Astrocyte of the hippocampus (primary cell): ENCODE measurements around the gene KCNQ1OT1.
A peak's percentile ranks its signal among the peaks of the same experiment; 100 is the strongest.

Experiments
- DNase-seq: peaks from one replicate; pipeline ENCODE4 v3.0.0; 2011; ENCODE audit warnings: low read depth, low spot score

KCNQ1OT1 gene

GRCh38 chr11:2667940-2668339 lies 31.9 kb downstream of the KCNQ1OT1 start:
- no peak for DNase-seq

- no peak for DNase-seq
Measured at GRCh38 chr11:2666828-2667570, 32.8 kb downstream of the KCNQ1OT1 start.

- DNase-seq = peak; percentile 29
Measured at GRCh38 chr11:2666401-2666741, 33.4 kb downstream of the KCNQ1OT1 start.

- no peak for DNase-seq
Measured at GRCh38 chr11:2665526-2666400, 34.0 kb downstream of the KCNQ1OT1 start.

- no peak for DNase-seq
Measured at GRCh38 chr11:2664791-2665525, 34.8 kb downstream of the KCNQ1OT1 start.

GRCh38 chr11:2664376-2664775 lies 35.4 kb downstream of the KCNQ1OT1 start:
- DNase-seq = no peak

- no peak for DNase-seq
Measured at GRCh38 chr11:2663915-2664314, 35.9 kb downstream of the KCNQ1OT1 start.

- no peak for DNase-seq
Measured at GRCh38 chr11:2663506-2663905, 36.3 kb downstream of the KCNQ1OT1 start.

- no peak for DNase-seq
Measured at GRCh38 chr11:2662430-2663299, 37.1 kb downstream of the KCNQ1OT1 start.

GRCh38 chr11:2662024-2662312 lies 37.8 kb downstream of the KCNQ1OT1 start:
- no peak for DNase-seq

- no peak for DNase-seq
Measured at GRCh38 chr11:2661173-2662023, 38.4 kb downstream of the KCNQ1OT1 start.

GRCh38 chr11:2660357-2660939 lies 39.3 kb downstream of the KCNQ1OT1 start:
- DNase-seq = no peak

GRCh38 chr11:2657697-2658284 lies 42.0 kb downstream of the KCNQ1OT1 start:
- DNase-seq = no peak

GRCh38 chr11:2656859-2657258 lies 42.9 kb downstream of the KCNQ1OT1 start:
- DNase-seq = no peak

GRCh38 chr11:2655834-2656622 lies 43.8 kb downstream of the KCNQ1OT1 start:
- peak; percentile 78 for DNase-seq

GRCh38 chr11:2655016-2655719 lies 44.6 kb downstream of the KCNQ1OT1 start:
- no peak for DNase-seq

- DNase-seq = no peak
Measured at GRCh38 chr11:2653930-2654739, 45.7 kb downstream of the KCNQ1OT1 start.

- no peak for DNase-seq
Measured at GRCh38 chr11:2653198-2653551, 46.6 kb downstream of the KCNQ1OT1 start.
